DMS 273 (cell line): Measurements from ENCODE around the gene KCNA1.

Experiments
- DNase-seq: peaks from one replicate; lab custom pipeline; 2025; ENCODE audit not compliant: unreplicated experiment; lab: John Stamatoyannopoulos, UW

KCNA1 gene

DNA sequence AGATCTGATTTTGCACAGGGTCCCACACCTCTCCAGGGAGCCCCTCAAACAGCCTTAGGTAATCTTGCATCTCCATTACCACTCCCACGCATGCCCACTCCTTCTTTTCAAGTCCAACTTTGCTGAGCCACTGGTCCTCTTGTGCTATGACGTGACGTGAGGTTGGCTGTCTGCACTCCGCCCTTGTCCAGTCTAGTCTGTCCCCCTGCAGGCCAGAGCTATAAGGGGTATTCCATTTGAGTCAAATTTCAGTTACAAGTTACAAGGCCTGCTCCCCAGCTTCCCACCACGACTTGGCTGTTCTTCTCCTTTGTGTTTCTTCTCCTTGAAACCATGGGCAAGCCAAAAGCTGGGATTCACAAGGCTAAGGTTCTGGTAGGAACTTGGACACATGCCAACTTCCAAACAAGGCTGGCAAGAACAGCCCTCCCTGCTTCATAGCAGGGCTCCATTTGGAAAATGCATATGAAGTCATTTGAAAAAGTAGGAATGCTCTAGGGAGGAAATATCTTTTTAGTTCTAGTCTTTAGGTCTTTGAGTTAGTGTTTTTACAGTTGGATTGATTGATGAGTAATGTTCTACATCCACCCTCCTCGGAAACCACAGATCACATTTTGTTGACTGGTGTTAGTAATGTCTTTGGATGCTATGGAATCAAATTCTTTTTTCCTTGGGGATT, 49.1 kb downstream of the KCNA1 start:
- no peak for DNase-seq

DNA sequence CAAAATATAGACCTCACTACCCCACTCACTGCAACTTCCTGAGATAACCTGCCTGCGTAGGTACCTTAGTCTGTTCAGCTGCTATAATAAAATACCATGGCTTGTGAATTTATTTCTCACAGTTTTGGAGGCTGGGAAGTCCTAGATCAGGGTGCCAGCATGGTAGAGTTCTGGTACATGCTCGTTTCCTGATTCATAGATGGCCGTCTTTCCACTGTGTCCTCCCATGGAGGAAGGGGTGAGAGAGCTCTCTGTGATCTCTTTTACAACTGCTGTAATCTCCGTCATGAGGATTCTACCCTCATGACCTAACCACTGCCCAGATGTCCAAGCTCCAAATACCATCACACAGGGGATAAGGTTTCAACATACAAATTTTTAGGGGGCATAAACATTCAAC, 49.7 kb downstream of the KCNA1 start:
- no peak for DNase-seq

- DNase-seq, result no peak
Observed at GRCh38 chr12:4960030-4960429, 50.3 kb downstream of the KCNA1 start.

DNA sequence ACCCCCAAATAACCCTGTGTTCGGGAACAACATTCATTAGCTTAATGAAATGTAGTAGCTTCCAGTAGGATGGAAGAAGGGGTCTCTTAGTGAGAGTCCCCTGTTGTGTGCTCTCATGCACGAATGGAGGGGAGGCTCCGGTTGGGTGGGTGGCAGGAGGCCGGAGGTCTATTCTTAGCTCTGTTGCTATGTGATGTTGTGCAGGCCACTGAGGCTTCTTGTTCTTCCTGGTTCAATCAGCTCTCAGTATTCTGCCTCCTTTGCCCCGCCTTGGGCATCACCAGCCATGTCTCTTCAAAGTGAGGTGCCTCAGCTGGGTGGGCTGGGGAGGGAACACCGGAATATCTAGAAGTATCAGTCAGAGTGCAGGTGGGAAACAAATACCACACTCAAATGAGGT, 50.8 kb downstream of the KCNA1 start:
- no peak for DNase-seq

DNA sequence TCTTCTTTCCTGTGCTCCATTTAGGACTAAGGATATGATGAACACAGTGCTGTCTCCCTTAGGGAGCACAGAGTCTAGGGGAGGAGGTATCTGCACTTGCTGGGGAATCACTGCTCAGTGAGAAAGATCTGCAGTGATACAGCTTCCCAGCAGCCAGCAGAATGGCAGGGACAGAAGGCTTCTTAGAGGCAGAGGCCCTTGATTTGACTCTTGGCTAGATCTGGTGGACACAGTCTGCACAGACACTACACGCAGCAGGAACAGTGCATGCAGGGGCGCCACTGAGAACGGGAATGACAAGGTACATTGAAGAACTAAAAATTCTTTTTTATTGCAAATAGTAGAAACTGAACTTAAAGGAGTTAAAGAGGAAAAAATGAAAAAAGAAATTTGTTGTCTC, 51.6 kb downstream of the KCNA1 start:
- DNase-seq, result no peak

DNA sequence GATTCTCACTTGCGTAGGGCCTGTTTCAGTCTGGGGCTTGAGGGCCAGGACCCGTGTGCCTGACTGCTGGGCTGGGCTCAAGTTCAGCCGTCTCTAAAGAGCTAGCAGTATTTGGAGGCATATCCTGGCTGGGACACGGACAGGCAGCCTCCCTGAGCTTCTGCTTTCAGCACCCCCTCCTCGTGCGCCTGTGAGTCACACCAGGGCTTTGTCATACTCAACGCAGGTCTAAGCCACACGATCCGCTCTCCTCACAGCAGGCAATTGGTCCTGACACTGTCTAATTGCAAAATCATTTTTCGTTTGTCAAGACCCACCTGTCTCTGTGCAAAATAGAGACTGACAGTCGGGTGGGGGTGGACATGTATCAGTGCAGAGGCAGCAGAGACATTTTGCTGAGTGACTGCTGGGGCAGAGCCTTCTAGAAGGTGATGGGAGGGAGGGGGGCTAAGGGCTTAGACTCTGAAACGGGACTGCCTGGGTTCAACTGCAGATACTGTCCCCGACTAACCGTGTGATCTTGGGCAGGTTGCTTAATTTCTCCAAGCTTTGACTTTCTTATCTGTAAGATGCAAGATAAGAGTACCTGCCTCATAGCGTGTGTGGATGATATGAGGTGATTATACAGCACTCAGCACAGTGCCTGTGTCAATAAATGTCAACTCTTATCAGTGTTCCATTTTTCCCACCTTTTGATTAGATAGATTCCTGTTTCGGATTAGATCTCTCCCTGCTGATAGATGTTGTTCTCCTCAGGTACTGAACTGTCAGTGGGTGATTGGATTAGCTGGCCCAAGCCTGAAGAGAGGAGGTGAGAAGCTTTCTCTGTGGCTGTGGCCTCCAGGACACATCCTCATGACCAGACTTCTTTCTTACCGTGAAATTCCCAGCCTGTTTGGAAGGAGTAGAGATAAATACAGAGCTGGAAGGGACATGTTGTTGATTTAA, 53.1 kb downstream of the KCNA1 start:
- no peak for DNase-seq
